ENCODE measurements around the gene FAM221B.

DNA sequence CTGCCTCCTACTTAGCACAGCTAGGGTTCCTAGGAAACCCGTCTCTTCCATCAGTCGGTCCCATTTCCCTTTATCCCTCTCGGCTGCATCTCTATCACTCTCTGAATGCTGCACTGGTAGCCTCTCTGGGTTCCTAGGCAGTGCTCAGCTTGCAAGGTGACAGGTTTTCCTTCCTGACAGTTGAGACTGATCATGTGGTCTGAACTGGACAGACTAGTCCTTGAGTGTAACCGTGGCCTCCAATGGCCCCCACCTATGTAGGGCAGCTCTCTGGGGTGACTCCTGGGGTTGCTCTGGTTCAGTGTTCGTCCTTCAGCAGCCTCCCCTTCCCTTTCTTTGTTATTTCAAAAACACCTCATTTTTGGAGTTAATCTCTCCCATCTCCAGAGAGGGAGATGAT lies 4.3 kb upstream of the FAM221B start:
- TF ChIP-seq CTCF (IDR thresholded peaks at IDR 0.05) (no peak), POLR2A (IDR thresholded peaks at IDR 0.05) (no peak)

All from body of pancreas (tissue), 4 donors.